Ovary (tissue), 9 donors: ENCODE measurements around the gene F5. TPM values are rescaled to one million over a fixed set of nuclear protein-coding genes. Genes with fewer than 3 reads are reported as not detected.

ENCODE experiments used
- DNase-seq, 5 donors: peaks; one replicate each; pipeline ENCODE4 v3.0.0-alpha.2; 2019 to 2020
- H3K27ac ChIP-seq, 2 donors: fragments of 200-600 bp; one replicate each; pipeline versions ENCODE4 v1.5.1 to v1.8.0; 2019 to 2022
- H3K27me3 ChIP-seq: fragments of 200-600 bp; one replicate; pipeline ENCODE4 v1.8.0; 2022
- H3K36me3 ChIP-seq: fragments of 200-600 bp; sonication (generic); one replicate; pipeline ENCODE4 v1.5.1; 2019
- H3K4me1 ChIP-seq: one replicate; pipeline ENCODE4 v1.8.1; 2013; ENCODE audit warnings: mild to moderate bottlenecking, moderate library complexity; ENCODE audit not compliant: insufficient read depth
- H3K4me3 ChIP-seq: fragments of 200-600 bp; sonication (generic); one replicate; pipeline ENCODE4 v1.5.1; 2017
- H3K9me3 ChIP-seq, 2 donors: fragments of 200-600 bp in 1 of 2; sonication (generic) in 1 of 2; one replicate each; pipeline versions ENCODE4 v1.5.1 to v1.8.1; 2013 to 2019; ENCODE audit warnings: mild to moderate bottlenecking in 1 of 2, moderate library complexity in 1 of 2
- EP300 ChIP-seq: sonication (generic); formaldehyde crosslinking; IDR thresholded peaks from one replicate; pipeline ENCODE4 v1.6.1; 2017; ENCODE audit warnings: antibody characterized with exemption
- POLR2A ChIP-seq: fragments of 450-650 bp; IDR thresholded peaks from one replicate; pipeline ENCODE4 v1.6.1; 2017; ENCODE audit warnings: antibody characterized with exemption, mild to moderate bottlenecking, moderate library complexity
- WGBS, 3 donors: extraction: QIAGEN DNeasy Blood & Tissue Kit in 1 of 3; methylation state at CpG; one replicate each; pipeline versions ENCODE4 v1.1.5 to v1.1.7; 2013 to 2017; 5-methylcytosine and 5-hydroxymethylcytosine counted together
- intact Hi-C, 4 donors: fragments of 100-400 bp; cut with DNase I; formaldehyde crosslinking; loops; one replicate each; pipeline versions ENCODE4 v1.11.0 to v1.15.1; 2022 to 2023
- polyA plus RNA-seq, 2 donors: library from polyadenylated mRNA; stranded (reverse); fragments of 200-250 nt in 1 of 2; fragments of 350-450 nt in 1 of 2; fragmentation: Illumina TruSeq in 1 of 2; extraction: RNeasy Lipid Tissue Mini Kit (QIAGEN cat#74804) in 1 of 2; gene quantifications; one replicate each; pipeline ENCODE4 v1.2.3, GENCODE V29; 2013 to 2014
- total RNA-seq, 7 donors: library from RNA; depleted of rRNA in 2 of 7; stranded (reverse); fragments of >200 nt in 2 of 7; fragmentation: NEBNext Ultra II Directional in 3 of 7; extraction: Animal tissue kit (Norgen Biotek cat#: 25700) in 3 of 7; gene quantifications; one replicate each; pipeline versions ENCODE4 v1.1.0 to v1.2.4, GENCODE V29; 2016 to 2023
- TF ChIP-seq, protein P1 (sequence below), 3 donors: fragments of 450-650 bp in 2 of 3; fragments of 200-600 bp in 1 of 3; IDR thresholded peaks; one replicate each; pipeline versions ENCODE4 v1.5.1 to v1.8.0; 2016 to 2022; ENCODE audit warnings: antibody characterized with exemption in 3 of 3, mild to moderate bottlenecking in 1 of 3
- donor health status: DM: no; HTN: no; CAD: no; lungs with moderate emphysema.
- donor health status: DM: no; HTN: no; CAD: no.
- donor health status: Bipolar disorder and iron deficiency.
- donor health status: DM: yes; HTN: yes; CAD: no.
- donor health status: DM: no; HTN: no; CAD: no.
- donor health status: DM: yes; HTN: yes; CAD: no.

Gene F5
- total and polyA plus RNA-seq, 9 donors: 0.05 to 3.3 (median 0.31) TPM; not detected in 2

DNA sequence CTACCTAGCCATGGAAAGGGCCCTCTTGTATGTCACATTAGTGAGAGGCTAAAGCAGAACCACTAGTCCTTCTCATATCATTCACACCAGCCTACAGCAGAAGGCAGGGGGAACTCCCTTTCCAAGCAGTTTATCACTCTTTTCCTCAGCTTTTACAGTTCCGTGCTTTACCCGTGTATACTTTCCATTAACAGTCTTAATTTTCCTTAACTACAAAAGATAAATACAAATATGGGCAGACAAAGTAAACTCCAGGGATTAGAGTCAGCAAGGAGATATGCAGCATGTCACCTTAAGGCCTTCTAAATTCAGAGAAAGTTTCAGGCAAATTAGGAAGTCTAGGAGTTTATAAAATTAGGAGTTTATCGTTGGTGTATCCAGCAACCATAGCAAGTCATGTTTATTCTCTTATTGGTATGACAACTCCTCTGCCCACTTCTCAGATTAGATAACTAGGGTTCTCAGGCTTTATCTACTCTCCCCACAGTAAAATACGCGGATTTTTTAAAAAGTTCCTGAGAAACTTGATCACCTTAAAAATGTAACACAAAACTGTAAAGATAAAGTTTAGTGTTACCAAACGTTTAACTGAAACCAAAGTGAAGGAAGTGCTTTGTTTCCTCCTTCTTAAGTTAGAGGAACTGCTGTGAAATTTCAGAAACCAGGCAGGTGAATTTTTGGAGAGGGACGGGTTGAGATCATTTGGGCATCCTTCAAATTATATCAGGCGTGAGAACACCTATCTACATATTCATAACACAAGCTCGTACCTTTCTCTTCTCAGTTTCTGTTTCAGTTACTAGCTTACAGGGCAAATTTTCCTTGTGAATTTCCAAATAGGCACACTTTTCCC lies 57.8 kb downstream of the F5 start:
- WGBS, 3 donors: 39 to 66% (median 42%) methylated on average over 9 of the region's 9 CpGs
- H3K36me3 ChIP-seq: no peaks in the 10 kb centered on the region
- no peaks in the 10 kb centered on the region for H3K27me3 ChIP-seq
- H3K9me3 ChIP-seq: no peaks in the 10 kb centered on the region
- TF ChIP-seq, protein P1, sequence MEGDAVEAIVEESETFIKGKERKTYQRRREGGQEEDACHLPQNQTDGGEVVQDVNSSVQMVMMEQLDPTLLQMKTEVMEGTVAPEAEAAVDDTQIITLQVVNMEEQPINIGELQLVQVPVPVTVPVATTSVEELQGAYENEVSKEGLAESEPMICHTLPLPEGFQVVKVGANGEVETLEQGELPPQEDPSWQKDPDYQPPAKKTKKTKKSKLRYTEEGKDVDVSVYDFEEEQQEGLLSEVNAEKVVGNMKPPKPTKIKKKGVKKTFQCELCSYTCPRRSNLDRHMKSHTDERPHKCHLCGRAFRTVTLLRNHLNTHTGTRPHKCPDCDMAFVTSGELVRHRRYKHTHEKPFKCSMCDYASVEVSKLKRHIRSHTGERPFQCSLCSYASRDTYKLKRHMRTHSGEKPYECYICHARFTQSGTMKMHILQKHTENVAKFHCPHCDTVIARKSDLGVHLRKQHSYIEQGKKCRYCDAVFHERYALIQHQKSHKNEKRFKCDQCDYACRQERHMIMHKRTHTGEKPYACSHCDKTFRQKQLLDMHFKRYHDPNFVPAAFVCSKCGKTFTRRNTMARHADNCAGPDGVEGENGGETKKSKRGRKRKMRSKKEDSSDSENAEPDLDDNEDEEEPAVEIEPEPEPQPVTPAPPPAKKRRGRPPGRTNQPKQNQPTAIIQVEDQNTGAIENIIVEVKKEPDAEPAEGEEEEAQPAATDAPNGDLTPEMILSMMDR (IDR thresholded peaks at IDR 0.05): no peak
- TF ChIP-seq POLR2A (no peak), EP300 (no peak)
- no peak overlapping the region for H3K4me3 ChIP-seq
- no peaks in the 10 kb centered on the region for H3K4me1 ChIP-seq
- no peak for DNase-seq
- intact Hi-C loops: no loop called here
- H3K27ac ChIP-seq: no peak overlapping the region

DNA sequence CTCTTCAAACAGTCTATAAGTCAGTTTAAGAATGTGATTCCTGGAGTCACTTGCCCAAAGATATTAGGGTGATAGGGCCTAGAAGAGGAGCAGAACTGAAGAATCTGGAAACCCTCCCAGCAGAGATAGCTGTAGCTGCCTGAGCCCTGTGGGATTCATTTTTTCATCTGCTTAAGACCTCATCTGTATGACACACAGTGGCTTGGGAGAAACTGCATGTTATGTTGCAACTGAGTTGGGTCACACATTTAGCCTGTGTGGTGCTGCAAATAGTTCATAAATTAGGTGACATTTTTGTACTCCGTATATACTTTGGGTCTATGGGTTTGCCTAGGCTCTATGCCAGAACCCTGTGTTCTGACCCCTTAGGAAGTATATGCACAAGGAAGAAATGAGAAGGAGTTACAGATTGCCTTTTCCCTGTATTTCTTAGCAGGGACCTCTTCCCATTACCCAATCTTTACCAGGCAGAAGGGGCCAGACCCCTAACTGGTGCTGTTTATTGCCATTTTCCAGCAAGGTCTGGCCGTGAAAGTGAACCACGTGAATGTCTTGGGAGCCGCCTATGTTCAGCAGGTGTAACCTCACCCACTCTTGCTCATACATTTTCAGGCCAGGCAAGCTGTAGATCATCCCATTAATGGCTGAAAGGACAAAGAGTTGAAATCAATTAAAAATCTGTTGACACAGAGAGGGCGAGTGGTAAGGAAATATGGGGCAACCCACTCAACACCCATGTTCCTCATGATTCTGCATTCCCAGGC lies 58.6 kb downstream of the F5 start:
- H3K9me3 ChIP-seq: no peaks in the 10 kb centered on the region
- intact Hi-C loops: no loop called here
- H3K27ac ChIP-seq: no peak overlapping the region
- H3K4me1 ChIP-seq: no peaks in the 10 kb centered on the region
- no peak overlapping the region for H3K4me3 ChIP-seq
- no peak for DNase-seq
- no peaks in the 10 kb centered on the region for H3K36me3 ChIP-seq
- no peaks in the 10 kb centered on the region for H3K27me3 ChIP-seq
- no peak for TF ChIP-seq EP300
- TF ChIP-seq, protein P1 (IDR thresholded peaks at IDR 0.05): no peak
- TF ChIP-seq POLR2A: no peak
- WGBS, 3 donors: 88 to 92% (median 90%) methylated on average over 5 of the region's 5 CpGs

DNA sequence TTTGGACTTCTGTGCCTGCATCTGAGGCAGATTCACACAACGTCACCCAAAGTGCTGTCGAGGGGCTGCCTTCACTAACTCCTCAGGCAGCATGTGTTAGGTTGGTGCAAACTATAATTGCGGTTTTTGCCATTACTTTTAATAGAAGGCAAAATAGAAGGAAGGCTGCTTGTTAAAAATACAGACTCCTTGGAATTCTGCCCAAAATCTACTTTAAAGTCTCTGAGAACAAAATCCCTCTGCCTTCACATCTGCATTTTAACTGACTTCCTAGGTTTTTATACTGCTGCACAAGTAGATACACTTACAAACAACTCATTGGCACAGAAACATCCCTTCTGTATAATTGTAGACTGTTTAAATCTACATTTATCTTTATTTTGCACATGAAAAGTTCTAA lies 59.3 kb downstream of the F5 start:
- intact Hi-C loops: no loop called here
- Histone ChIP-seq H3K27me3 (no peaks in the 10 kb centered on the region), H3K27ac (no peak overlapping the region), H3K4me3 (no peak overlapping the region), H3K36me3 (no peaks in the 10 kb centered on the region), H3K4me1 (no peaks in the 10 kb centered on the region), H3K9me3 (no peaks in the 10 kb centered on the region)
- TF ChIP-seq EP300: no peak
- TF ChIP-seq, protein P1 (IDR thresholded peaks at IDR 0.05): no peak
- no peak for DNase-seq
- WGBS, 3 donors: 71 to 83% (median 71%) methylated on average over 3 of the region's 3 CpGs

DNA sequence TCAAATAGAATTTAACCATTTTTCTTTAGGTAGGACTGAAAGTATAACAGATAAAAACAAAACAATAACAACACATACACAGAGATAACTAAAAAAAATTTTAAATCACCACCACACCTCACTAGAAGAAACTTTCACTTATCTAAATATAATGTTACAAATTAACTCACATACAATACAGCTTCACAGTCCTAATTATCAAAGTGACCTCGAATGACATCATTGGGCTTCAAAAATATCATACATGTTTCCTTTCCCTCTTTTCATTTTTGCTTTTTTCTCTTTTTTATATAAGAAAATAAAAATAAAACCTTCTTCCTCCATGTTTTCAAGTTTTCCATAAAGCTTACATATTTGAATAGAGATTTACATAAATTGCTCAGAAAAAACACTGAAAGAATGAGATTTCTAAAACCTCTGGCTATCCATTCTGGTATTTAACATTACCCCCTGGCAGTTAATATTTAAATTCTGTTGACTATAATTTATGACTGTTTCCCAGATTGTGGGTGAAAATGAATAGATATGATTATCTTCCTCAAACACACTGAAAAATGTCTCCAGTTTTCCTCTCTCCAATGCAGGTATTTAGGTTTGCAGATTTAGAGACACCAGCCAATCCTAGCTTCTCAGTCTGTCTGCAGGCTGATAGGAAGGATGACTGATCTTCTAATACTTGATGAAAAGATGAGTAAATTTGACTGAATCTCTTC lies 60.0 kb downstream of the F5 start:
- TF ChIP-seq, protein P1 (IDR thresholded peaks at IDR 0.05): no peak
- TF ChIP-seq POLR2A: no peak
- no peak for TF ChIP-seq EP300

More for the DNA sequence above, 60.0 kb downstream of the F5 start:
- H3K9me3 ChIP-seq: no peaks in the 10 kb centered on the region
- H3K4me3 ChIP-seq: no peak overlapping the region
- H3K27ac ChIP-seq: no peak overlapping the region
- H3K36me3 ChIP-seq: no peaks in the 10 kb centered on the region
- DNase-seq: no peak
- intact Hi-C loops: no loop called here
- no peaks in the 10 kb centered on the region for H3K4me1 ChIP-seq
- WGBS, 3 donors: 84 to 90% (median 87%) methylated on average over 1 of the region's 1 CpG
- H3K27me3 ChIP-seq: no peaks in the 10 kb centered on the region
